OCI-LY1 (cell line): ENCODE data around the gene CCDC68.

Experiments used
- CTCF ChIP-seq: fragments of 200-600 bp; sonication (generic), shearing (Covaris generic); IDR thresholded peaks from 2 replicates; pipeline ENCODE4 v1.5.1; 2017; ENCODE audit warnings: mild to moderate bottlenecking, antibody characterized with exemption, low read length, moderate library complexity, mixed read lengths
- EZH2 ChIP-seq: fragments of 200-600 bp; sonication (generic), shearing (Covaris generic); IDR thresholded peaks from 2 replicates; pipeline ENCODE4 v1.8.0; 2017; ENCODE audit warnings: borderline replicate concordance, mixed run types, mild to moderate bottlenecking, antibody characterized with exemption, low read length, moderate library complexity, mixed read lengths

GRCh38 chr18:54948350-54948837 is 10.9 kb downstream of the CCDC68 start:
- no peak for TF ChIP-seq CTCF
- no peak for TF ChIP-seq EZH2
